ENCODE data around the gene SMCO2. TPM values are rescaled to one million over a fixed set of nuclear protein-coding genes. Genes with fewer than 3 reads are reported as not detected.

Gene SMCO2
- total RNA-seq, 1 donor from 2014 or later: not detected

GRCh38 chr12:27424631-27425230 lies 21.8 kb upstream of the SMCO2 start:
- Mint-ChIP-seq H3K4me1 (peaks cover 13% of the 10 kb centered on the region), H3K36me3 (no peaks in the 10 kb centered on the region), H3K9me3 (no peaks in the 10 kb centered on the region), H3K27ac (no peak overlapping the region), H3K4me3 (no peak overlapping the region), H3K27me3 (ENCODE audit: low read depth) (no peaks in the 10 kb centered on the region)
- peak; percentile 22 for TF ChIP-seq CTCF (IDR thresholded peaks at IDR 0.05; ENCODE audit: unreplicated experiment)
- DNase-seq (ENCODE audit: low spot score in 2 of 2, unreplicated experiment in 2 of 2): no peak

GRCh38 chr12:27425306-27425705 lies 21.2 kb upstream of the SMCO2 start:
- H3K27me3 Mint-ChIP-seq (ENCODE audit: low read depth): no peaks in the 10 kb centered on the region
- TF ChIP-seq CTCF (IDR thresholded peaks at IDR 0.05; ENCODE audit: unreplicated experiment): no peak
- no peak overlapping the region for H3K4me3 Mint-ChIP-seq
- DNase-seq (ENCODE audit: low spot score in 2 of 2, unreplicated experiment in 2 of 2): no peak
- H3K4me1 Mint-ChIP-seq: peaks cover 13% of the 10 kb centered on the region
- no peaks in the 10 kb centered on the region for H3K9me3 Mint-ChIP-seq
- no peaks in the 10 kb centered on the region for H3K36me3 Mint-ChIP-seq
- no peak overlapping the region for H3K27ac Mint-ChIP-seq

- no peak for TF ChIP-seq CTCF (IDR thresholded peaks at IDR 0.05; ENCODE audit: unreplicated experiment)
- DNase-seq (ENCODE audit: low spot score in 2 of 2, unreplicated experiment in 2 of 2): no peak
- Mint-ChIP-seq H3K27ac (no peak overlapping the region), H3K4me3 (no peak overlapping the region), H3K4me1 (peaks cover 13% of the 10 kb centered on the region), H3K27me3 (ENCODE audit: low read depth) (no peaks in the 10 kb centered on the region), H3K9me3 (peaks cover 8% of the 10 kb centered on the region), H3K36me3 (no peaks in the 10 kb centered on the region)
Measured at GRCh38 chr12:27426743-27427487, 19.6 kb upstream of the SMCO2 start.

GRCh38 chr12:27427824-27428223 lies 18.7 kb upstream of the SMCO2 start:
- Mint-ChIP-seq H3K4me1 (peaks cover 13% of the 10 kb centered on the region), H3K9me3 (peaks cover 9% of the 10 kb centered on the region), H3K27me3 (ENCODE audit: low read depth) (no peaks in the 10 kb centered on the region), H3K27ac (no peak overlapping the region), H3K36me3 (no peaks in the 10 kb centered on the region), H3K4me3 (no peak overlapping the region)
- DNase-seq (ENCODE audit: low spot score in 2 of 2, unreplicated experiment in 2 of 2): no peak
- no peak for TF ChIP-seq CTCF (IDR thresholded peaks at IDR 0.05; ENCODE audit: unreplicated experiment)

- Mint-ChIP-seq H3K4me3 (no peak overlapping the region), H3K4me1 (peaks cover 17% of the 10 kb centered on the region), H3K27ac (peak overlapping the region; percentile 27), H3K36me3 (no peaks in the 10 kb centered on the region), H3K27me3 (ENCODE audit: low read depth) (no peaks in the 10 kb centered on the region), H3K9me3 (peaks cover 9% of the 10 kb centered on the region)
- no peak for TF ChIP-seq CTCF (IDR thresholded peaks at IDR 0.05; ENCODE audit: unreplicated experiment)
- no peak for DNase-seq (ENCODE audit: low spot score in 2 of 2, unreplicated experiment in 2 of 2)
Measured at GRCh38 chr12:27428466-27428865, 18.1 kb upstream of the SMCO2 start.

All from mesothelial cell of epicardium (in vitro differentiated cells).